Stimulated activated CD4-positive, alpha-beta T cell treated with anti-CD3 and anti-CD28 coated beads, TNF-alpha, amount 100 ng/mL, for 24 hours (primary cell): ENCODE measurements around the gene ARL13B.
"Not testable (repeated sequence)": the region's sequence is repeated elsewhere in the genome, so short reads cannot be mapped to it uniquely, and the experiment has no call there.

Experiments
- DNase-seq, 3 experiments: peaks; one replicate each; pipeline ENCODE4 v3.0.0-alpha.2; 2020; ENCODE audit warnings: low read depth in 3 of 3

ARL13B gene

DNA sequence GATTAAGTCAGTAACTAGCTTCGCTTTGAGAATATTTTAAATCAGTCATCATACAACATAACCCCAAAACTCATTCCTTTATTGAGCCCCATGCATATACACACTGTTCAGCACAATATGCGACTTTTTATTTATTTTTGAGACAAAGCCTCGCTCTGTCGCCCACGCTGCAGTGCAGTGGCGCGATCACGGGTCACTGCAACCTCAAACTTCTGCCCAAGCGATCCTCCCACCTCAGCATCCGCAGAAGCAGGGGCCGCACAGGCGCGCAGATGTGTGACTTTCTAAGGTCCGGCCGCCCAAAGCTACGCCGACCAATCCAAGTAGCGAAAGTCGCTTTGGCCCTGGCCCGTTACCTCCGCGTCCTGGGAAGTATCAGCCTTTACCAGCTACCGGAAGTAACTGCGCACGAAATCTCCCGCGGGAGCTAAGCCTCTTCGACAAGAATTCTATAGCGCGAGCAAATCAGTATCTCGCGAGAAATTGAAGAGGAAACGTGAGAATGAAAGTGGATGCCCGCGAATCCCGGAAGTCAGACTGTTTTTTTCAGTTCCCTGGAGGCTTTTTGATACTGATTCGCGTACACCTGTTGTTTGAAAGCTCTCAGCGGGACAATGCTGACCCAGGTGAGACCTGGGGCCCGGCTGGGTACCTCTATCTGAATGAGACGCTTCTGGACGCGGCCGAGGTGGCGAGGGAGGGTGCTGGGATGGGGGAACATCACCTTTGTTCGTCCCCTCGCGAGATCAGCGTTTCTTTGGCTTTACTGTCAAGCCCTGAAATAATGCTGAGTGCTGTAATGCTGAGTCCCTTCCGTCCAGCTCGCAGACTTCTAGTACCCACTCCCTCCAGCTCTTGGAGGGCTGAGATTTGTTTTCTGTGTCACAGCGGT lies 82.8 kb downstream of the ARL13B start, which contains the start of the genes DHFR2 and NSUN3:
Gene DHFR2, minus strand, starts transcription at position 404 of the 892 bp plus-strand sequence. CDS start 1,405 bp downstream, outside the sequence.
Gene NSUN3, plus strand, starts transcription at position 549 of the 892 bp plus-strand sequence. Its CDS starts 66 bp downstream, at position 615.
- DNase-seq: peak; percentile 60 to 78 (median 76)

DNA sequence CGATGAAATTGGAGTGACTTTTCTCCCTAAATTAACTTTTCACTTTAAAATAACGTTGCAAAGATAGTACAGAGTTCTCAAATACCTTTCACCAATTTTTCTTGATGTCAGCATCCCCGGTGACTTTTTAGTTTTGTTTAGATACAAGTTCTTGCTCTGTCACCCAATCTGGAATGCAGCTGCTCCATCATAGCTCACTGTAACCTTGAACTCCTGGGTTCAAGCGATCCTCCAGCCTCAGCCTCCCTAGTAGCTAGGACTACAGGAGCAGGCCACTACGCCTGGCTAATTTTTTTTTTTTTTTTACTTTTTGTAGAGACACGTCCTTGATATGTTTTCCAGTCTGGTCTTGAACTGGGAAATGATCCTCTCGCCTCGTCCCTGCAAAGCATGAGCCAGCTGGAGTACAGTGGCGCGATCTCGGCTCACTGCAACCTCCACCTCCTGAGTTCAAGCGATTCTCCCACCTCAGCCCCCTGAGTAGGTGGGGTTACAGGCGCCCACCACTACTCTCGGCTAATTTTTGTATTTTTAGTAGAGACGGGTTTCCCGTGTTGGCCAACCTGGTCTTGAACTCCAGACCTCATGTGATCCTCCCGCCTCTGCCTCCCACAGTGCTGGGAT lies 83.7 kb downstream of the ARL13B start:
- DNase-seq: no peak

DNA sequence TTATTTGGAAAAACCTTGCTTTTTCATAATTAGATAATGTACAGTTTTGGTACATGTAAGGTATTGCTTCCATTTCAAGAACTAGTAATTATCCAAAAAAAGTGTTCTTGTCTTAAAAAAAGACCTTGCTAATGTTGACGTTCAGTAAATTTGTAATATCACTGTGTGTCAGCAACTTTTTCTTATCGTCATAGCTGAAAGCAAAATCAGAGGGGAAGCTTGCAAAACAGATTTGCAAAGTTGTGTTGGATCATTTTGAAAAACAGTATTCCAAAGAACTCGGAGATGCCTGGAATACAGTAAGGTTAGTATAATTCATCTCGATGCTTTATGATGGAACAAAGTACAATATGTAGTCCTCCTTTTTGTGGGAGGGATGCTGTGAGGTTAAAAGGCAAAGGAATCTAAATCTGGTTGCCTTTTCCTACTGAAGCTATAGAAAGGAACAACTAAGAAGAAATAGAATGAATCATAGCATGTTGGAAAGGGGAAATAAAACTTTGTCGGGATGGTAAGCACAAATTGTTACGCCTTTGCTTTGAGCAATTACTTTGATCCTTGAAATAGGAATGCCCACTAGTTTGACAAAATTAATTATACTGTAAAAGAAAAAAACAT lies 84.4 kb downstream of the ARL13B start:
- DNase-seq: no peak

DNA sequence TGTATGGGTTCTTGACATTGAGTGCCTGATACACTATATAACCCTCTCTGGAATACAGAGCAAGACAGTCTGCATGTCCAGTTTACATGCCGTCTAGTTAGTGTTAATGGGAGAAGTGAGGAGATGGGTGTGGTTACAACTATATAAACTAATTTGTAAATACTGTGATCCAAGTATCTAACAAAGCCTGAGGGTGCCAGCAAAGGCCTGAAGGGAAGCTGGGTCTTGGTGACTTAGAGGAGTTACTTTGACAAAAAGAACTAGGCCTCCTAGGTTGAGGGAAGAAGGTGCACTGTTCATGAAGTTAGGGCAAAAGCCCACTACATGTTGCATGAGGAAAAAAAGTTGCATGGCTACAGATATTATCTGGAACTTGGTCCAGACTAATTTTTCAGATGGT lies 85.2 kb downstream of the ARL13B start:
- no peak for DNase-seq

DNA sequence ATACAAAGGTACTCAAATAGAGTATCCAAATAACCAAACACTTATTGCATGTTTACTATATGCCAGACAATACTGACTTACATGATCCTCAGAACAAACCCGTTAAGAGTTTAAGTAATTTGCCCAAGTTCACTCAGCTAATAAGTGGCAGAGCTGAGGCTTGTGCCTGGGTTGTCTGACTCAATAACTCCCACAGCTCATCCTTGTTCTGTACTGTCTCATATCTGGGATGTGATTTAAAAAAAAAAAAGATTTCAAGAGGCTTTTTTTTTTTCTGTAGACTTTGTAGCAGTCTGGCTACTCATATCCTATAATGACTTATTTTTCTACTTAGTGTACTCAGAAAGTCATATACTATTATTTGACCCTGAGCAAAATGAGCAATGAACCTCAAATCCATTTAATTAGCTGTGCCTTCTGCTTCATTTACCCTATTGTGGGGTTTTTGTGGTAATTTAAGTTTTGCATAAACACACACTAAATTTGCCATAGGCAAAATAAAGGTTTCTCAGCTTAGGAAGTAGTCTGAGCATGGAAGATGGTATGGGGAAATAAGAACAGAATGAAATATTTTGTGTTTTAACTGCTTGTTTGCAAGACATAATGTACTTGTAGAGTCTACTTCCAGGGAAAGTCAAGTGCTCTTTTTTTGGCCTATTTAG lies 86.0 kb downstream of the ARL13B start:
- DNase-seq: no peak

DNA sequence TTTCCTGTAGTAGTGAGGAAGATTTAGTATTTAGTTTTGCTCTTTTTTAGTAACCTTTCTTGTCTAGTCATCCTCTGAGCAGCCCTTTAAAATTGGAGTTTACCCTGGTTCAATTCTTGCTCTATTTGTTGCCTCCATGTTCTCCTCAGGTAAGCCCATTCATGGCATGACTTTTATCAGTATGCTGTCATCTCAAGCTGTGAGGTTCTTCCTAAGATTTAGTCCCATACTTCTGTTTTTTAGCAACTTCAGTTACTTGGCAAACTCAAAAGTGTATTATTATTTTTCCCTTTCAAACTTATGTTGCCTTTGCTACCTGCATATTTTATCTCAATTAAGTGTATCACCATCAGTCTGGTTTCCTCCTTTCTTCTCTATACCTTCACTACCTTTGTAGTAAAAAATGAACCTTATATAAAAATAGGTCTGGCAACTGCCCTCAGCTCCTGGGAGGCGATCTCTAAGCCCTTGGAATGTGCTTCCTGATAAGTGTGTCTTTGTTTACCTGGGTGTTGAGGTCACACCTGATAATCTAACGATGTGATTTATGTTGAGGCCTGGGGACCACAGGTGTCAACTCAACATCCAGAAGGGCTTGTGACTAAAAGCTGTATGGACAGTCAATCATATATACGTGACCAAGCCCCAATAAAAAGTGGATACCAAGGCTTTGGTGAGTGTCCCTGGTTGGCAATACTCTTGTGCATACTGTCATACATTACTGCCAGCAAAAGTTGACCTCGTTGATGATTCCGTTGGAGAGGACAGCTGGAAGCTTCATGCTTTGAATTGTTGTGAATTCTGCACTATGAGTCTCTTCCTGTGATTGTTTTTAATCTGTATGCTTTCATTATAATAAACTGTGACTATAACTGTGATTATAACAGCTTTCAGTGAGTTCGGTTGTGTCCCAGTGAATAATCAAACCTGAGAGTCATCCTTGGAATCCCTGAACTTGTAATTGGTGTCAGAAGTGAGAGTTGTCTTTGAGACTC lies 86.8 kb downstream of the ARL13B start:
- no peak for DNase-seq

DNA sequence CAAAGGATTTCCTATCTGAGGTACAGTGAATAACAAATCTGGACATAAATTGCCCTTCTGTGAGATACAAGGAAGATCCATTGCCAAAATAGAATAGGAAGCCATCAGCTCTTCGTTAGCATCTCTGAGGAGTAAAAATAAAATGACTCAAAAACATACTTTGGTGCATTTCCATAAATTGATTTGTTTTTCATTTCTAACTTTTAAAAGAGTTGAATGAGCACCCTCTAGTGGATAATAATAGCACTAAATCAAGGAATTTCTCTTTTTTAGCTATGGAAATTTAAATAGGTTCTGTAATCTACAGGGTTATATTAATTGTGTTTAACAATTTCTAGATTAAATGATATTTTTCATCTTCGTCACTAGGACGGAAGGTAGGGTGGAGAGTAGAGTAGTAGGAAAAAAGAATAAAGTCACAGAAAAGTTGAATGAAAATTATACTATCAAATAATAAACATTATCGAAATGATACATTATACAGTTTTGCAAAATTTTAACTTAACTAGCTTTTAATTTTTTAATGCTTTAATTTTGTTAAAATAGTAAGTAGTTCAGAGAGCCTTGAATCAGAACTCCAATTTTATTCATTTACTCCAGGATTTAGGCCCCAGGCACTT lies 89.3 kb downstream of the ARL13B start:
- DNase-seq: no peak

DNA sequence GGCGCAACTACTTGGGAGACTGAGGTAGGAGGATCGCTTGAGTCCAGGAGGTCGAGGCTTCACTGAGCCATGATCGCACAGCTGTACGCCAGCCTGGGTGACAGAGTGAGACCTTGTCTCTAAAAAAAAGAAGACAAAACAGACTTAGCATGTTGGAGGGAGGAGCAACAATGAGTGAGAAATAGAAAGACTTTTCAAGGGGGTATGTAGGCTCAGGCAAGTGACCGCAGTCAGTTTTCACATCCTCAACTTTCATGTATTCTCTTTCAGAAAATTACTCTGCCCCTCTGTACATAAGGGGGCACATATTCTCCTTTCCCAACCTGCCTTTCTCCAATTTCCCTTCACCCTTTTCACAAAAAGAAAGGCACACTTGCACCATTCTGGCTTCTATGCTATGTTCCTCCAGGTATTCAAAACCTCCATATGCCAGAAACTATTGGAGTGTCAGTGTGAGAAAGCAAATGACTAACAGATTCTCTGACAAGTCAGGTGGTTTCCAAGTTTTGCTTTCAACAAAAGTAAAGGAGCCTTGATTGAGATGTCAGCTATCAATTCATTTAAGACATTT lies 90.5 kb downstream of the ARL13B start:
- DNase-seq: no peak

DNA sequence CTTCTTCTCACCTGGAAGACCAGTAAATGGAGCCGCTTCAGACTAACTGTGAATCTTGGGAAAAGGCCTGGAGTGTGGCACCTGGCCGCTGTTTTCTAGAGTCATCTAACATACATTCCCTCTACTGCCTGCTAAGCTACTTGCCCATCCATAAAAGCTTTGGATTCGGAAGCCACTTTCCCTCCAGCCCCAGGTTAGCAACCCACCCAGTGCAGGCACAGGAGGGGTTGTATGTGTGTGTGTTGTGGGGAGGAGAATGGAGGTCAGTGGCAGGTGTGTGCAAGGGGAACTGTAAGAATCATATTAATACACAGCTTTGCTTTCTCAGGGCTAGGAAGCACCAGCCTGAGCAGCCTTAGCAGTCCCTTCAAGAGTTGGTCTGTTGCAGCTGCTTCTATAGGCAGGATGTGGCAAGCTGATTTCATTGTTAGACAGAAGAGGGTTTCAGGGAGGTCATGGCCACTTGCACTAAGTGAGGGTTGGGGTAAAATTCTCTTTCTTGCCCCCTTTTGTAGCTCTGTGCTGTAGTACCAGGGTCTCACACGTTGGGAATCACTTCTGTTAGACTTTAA lies 91.8 kb downstream of the ARL13B start:
- DNase-seq: no peak

DNA sequence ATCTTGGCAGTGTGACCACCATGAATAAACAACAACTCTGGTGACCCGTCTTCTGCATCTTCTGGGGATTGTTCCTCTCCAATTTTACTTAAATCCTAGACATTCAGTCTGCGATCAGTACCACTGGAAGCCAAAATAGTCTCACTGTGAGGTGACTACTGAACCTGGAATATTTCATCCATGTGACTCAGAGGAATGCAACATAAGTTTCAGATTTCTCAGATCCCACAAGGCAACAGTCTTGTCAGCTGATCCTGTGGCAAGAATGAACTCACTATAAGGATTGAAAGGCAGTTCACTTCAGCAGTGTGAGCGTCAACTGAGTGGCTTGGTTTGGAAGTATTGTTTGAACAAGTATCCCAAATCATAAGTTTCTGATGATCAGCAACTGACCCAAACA lies 96.1 kb downstream of the ARL13B start:
- DNase-seq: no peak

DNA sequence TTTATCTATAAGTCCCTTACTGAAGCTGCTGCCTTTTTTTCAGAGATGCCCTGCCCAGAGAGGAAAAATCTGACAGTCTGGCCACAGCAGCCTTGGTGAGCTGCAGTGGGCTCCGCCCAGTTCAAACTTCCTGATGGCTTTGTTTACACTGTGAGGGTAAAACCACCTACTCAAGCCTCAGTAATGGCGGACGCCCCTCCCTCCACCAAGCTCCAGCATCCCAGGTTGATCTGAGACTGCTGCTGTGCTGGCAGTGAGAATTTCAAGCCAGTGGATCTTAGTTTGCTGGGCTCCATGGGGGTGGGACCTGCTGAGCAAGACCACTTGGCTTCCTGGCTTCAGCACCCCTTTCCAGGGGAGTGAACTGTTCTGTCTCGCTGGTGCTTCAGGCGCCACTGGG lies 100.6 kb downstream of the ARL13B start:
- DNase-seq: not testable (repeated sequence)

DNA sequence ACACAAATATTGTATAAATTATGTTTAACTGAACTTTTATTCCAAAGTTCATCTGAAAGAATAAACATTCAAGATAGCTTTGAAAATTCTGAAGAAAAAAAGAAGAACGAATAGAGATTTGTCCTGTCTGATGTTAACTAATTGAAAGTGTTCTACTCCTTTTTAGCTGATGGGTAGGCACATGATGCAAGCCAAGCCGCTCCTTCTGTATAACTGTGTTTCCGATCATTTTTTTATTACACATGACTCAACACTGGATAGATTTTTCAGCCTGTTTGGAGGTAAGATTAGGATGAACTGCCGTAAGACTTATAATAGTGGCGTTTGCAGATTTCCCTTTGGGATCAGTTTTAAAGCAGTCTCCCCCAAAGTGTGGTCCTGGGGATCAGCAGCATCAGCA lies 101.9 kb downstream of the ARL13B start:
- no peak for DNase-seq

DNA sequence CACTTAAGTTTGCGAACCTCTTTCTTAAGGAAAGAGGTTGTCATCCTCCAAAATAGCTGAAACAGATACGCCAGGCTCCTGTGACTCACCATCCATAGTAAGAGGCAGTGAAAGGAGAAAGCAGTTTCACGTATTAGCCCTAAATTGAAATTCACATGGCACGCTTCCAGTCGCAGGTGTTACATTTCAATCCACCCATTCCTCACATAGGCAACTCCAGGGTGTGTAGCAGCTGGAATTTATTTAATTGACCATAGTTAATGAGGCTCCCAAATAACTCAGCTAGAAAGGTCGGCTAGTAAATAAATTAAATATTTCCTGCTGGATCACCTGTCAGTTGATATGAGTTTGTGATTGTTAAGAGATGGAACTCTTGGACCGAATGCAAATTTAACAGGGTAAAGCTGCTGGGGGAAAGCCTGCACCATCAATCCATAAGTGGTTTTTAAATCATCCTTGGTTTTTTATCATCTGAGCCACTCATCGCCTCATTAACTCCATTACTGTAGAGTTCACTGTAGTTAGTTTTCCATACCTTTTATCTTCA lies 102.5 kb downstream of the ARL13B start:
- DNase-seq: no peak

DNA sequence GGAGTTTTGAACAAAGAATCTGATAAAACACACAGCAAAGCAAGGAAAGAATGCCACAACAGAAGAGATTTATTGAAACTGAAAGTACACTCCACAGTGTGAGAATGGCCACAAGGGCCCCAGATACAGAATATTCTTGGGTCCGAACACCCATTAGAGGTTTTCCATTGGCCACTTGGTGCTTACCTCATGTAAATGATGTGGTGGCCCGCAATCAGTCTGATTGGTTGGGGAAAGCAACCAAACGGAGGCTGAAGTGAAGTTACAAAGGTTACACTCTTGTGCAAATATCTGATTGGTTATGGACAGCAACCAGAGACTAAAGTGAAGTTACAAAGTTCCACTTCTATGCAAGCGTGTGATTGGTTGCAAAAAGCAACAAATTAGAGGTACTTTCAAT lies 103.3 kb downstream of the ARL13B start:
- DNase-seq: no peak

DNA sequence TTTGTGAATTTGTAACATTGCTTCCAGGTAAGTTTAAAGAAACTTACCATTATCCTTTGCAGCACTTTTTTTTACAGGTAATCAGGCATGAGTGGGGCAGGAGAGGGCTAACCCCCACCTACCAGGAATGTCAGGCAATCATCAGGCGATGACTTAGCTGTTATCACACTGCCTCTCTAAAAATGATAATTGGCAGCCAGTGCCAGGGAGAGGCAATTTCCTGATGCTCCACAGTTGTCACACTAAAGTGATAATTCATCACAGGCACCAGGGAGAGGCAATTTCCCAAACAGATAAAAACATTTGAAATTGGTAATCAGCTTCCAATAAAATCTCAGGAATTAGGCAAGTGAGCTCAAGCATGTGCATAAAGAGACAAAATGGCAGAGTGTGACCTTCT lies 109.2 kb downstream of the ARL13B start:
- no peak for DNase-seq

DNA sequence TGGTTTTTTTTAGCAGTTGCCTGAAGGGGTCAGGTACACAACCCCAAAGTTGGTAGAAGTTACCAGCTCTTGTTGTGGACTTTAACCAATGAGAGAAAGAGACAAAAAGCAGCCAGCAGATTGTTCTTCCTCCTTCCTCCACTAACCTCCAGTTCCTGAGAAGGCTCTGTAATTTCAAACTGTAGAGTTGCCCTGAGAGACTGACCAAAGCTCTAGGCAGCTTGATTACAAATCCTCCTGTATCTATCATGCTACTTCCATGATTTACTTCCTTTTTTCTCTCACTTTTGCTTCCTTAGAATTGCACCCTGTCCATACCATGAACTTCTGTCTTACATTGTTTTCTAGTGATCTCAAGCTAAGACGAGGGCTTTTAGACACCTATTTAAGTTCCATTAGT lies 112.1 kb downstream of the ARL13B start:
- no peak for DNase-seq

DNA sequence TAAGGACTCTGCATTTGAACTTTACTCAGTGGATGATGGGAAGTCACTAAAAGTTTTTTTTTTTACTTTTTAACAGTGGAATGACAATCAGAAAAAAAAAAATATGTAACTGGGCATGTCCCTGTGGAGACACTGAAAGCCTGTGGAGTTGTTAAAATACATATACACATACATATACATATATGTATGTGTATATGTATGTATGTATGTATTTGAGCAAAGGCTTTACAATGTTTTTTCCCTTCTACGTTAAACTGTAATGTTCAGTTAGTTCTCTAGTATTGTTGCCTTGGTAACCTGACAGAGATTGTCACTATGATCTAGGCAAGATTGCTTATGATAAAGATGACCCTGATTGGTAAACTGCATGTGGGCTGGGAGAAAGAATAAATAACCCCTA lies 113.2 kb downstream of the ARL13B start:
- no peak for DNase-seq

DNA sequence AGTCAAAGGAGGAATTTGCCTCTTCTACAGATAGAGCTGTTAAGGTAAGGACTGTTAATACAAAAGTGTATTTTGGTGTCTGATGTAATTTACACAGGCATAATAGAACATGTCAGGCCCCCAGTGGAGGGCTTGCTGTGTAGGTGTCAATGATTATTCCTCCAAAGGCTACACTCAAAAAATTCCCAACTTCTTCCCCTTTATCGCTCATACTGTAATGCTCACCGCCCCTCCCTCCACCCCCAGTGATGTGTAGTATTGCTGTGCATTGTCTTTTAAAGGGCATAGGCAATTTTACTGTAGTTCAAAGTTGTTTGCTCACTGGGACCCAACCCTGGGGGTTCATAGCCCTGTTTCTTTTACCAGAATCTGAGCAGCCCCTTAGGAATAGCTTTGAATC lies 115.2 kb downstream of the ARL13B start:
- no peak for DNase-seq

DNA sequence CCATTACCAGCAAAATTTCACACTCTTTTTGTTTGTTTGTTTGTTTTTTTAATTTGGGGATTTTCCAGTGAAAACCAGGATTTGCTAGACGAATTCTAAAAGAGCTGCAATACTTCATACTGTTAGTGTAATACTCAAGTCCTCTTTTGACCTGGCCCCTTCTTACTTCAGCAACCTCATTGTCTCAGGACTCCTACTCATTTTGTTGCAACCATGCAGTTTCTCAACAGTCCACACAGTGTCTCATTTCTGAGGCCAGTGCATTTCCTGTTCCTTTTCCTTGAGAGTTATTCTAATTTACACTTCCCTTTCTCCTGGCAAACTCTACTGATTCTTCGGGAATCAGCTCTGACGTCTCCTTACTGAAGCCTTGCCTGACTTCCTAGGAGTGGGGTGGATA lies 118.5 kb downstream of the ARL13B start:
- DNase-seq: no peak
